Measurements from ENCODE around the gene TBC1D12. TPM values are rescaled to one million over a fixed set of nuclear protein-coding genes. Genes with fewer than 3 reads are reported as not detected.
A peak's percentile ranks its signal among the peaks of the same experiment; 100 is the strongest.

The TBC1D12 gene
- total RNA-seq, 1 experiment from 2014 or later, result 18.0 TPM

DNA sequence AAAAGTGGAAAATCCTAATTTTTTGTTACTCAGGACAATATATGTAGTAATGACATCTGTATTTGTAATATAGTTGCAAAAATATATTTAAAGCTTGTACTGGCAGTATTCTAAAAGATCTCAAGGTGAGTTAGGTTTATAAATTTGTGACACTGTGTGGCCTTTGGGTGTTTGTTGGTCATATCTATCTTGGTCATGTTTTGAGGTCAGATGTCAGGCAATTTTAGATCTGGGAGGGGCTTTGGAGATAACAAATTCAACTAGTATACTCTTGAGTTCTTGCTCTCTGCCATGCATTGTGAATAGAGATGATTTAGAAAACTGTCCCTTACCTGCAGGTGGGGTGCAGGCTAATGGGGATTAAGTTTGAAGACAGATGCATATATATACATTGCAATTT, 3.1 kb downstream of the TBC1D12 start:
- no peak for DNase-seq (ENCODE audit: low read depth)

DNA sequence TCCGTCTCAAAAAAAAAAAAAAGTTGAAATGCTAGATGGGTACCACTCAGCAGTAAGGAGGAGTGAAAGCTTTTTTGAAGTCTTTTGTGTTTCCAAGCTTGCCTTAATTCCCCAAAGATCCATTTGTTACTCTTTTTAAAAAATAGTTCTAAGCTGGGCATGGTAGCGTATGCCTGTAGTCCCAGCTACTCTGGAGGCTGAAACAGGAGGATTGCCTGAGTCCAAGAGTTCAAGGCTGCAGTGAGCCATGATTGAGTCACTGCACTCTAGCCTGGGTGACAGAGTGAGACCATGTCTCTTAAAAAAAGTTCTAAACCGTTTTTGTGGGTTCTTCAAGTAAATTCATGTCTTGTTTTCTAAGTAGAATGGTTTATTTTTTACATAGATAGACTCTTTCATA, 5.3 kb downstream of the TBC1D12 start:
- DNase-seq (ENCODE audit: low read depth), result no peak

DNA sequence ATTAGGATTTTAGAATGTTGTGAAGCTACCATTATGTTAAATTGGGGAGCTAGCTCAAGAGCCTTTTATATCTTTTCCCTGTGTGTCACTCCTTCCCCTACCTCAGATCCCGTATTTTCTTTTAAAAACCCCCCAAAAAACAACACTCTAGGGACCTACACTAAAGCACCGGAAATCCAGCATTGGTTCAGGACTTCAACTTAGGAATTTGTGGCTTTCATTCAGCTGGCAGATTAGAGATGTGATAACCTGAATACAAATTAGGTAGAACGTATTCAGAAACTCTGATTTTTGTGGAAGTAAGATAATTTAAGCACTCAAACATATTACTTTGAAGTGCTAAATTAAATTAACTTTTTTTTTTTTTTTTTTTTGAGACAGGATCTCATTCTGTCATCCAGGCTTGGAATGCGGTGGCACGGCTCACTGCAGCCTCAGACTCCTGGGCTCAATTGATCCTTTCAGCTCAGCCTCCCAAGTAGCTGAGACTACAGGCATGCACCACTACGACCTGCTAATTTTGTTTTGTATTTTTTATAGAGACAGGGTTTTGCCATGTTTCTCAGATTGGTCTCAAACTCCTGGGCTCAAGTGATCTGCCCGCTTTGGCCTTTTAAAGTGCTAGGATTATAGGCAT, 6.8 kb downstream of the TBC1D12 start:
- no peak for DNase-seq (ENCODE audit: low read depth)

DNA sequence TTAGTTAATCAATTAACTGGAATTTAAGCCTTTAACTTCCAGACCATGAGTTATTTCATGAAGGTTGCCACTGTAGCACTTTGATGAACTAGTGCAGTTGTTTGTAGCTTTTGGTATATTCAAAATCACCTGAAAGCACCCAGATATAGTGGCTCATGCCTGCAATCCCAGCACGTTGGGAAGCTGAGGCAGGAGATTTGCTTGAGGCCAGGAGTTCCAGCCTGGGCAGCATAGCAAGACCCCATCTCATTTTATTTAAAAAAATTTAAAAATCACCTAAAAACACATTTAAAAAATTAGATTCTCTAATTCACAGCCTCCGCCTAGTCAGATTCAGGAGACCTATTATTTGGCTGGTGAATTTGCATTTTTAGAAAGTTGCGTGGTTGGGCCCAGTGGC, 9.0 kb downstream of the TBC1D12 start:
- no peak for DNase-seq (ENCODE audit: low read depth)

DNA sequence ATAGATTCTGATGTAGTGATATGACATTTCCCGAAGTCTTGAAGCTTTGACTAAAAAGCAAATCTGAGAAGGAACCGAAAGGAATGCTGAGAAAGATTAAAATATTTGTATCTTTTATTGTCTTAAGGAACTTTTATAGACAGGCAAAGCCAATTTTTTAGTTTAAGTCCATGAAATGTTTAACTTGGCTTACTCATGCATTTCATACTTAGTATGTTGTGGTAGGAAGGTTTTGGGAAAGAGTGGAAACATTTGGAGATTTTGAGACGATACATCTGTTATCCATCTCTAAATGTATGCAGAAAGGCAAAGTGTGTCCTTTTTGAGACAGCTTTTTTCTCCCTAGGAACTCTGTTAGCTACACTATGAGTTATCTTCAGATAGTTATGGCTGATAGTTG, 10.1 kb downstream of the TBC1D12 start:
- DNase-seq (ENCODE audit: low read depth), result no peak

DNA sequence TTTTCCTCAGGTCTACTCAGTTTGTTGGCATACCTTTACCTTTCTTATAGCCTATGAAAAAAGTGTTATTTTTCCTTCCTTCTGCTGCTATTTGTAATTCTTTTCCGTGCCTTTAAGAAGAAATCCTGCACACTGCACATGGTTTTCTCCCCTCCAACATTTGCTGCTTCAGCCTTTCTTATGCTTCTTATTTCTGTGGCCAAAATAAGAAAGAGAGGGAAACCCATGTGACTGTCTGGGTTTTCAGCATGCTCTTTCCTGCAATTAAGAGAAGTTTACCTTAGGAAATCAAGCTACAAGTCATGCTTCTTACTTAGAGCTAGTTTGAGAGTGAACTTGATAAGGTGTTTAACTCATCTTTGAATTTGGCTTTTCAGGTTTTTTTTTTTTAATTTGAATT, 11.0 kb downstream of the TBC1D12 start:
- DNase-seq (ENCODE audit: low read depth), result no peak

DNA sequence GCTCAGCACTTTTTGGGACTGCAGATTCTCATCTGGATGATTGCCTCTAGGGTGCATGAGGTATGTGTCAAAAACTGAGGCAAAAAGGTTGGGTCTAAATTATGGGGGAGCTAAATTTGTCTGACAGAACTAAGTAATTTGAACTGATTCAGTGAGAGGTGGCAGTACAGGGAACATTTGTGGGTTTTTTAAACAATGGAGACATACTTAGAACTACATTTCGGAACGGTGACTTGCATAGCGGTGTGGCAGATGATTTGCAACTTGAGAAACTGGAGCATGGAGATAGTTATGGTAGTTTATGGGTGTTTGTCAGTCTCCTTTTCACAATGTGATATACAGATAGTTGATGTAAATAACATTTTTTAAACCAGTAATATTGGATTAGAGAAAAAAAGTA, 14.6 kb downstream of the TBC1D12 start:
- DNase-seq (ENCODE audit: low read depth), result no peak

DNA sequence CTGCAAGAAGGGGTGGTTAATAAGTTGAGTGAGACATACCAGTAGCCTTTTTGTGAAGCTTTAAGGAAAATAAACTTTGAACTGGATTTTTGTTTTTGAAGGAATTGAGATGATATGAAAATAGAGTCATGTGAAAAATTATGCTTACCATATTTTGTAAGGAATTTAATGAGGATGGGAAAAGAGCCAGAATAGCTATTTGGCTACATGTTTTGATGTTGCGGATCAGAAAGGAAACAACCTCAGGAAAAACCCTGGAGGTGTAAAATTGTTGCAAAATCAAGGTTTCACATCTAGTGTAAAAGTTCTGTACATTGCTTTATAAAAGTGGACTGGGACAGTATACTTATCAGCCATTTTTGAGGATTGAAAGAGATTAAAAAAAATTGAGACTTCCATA, 15.0 kb downstream of the TBC1D12 start:
- DNase-seq (ENCODE audit: low read depth), result no peak

DNA sequence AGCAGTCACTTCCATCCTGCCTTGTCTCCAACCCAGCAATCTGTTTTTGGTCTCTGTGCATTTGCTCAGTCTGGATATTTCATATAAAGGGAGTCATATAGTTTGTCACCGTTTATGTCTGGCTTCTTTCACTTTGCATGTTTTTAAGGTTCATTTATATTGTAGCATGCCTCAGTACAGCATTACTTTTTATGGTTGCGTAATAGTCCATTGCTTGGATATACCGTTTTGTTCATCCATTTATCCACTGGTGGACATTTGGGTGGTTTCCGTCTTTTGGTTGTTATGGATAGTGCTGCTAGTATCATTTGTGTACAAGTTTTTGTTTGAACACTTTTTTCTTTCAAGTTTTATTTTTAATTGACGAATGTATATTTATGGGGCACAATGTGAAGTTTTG, 18.2 kb downstream of the TBC1D12 start:
- no peak for DNase-seq (ENCODE audit: low read depth)

DNA sequence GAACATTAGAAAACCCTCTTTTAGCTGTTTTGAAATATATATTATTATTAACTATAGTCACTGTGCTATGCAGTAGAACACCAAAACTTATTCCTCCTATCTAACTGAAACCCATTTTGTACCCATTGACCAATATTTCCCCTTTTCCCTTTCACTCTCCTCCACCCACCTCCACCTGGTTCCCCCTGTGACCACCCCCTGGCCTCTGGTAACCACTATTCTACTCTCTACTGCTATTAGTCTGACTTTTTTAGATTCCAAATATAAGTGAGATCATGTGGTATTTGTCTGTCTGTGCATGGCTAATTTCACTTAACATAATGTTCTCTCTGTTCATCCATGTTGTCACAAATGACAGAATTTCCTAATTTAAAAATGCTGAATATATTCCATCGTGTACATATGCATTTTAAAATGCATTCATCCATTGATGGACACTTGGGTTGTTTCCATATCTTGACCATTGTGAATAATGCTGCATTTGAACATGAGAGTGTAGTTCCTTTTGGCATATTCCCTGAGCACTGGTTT, 18.7 kb downstream of the TBC1D12 start:
- no peak for DNase-seq (ENCODE audit: low read depth)

DNA sequence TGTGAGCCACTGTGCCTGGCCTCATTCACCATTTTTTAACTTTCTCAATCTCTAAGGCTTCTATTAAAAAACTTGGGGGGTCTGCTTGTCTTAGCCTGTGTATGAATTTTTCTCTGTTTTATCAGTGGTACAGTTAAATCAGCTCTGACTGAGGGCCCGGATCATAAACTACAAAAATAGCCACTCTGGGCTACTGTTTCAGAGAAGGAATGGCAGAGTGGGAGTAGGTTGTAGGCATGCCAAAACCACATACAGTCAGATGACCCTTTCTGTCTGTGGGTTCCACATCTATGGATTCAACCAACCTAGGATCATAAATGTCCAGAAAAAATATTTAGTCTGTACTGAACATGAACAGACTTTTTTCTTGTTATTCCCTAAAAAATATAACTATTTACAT, 21.3 kb downstream of the TBC1D12 start:
- peak; percentile 37 for DNase-seq (ENCODE audit: low read depth)

DNA sequence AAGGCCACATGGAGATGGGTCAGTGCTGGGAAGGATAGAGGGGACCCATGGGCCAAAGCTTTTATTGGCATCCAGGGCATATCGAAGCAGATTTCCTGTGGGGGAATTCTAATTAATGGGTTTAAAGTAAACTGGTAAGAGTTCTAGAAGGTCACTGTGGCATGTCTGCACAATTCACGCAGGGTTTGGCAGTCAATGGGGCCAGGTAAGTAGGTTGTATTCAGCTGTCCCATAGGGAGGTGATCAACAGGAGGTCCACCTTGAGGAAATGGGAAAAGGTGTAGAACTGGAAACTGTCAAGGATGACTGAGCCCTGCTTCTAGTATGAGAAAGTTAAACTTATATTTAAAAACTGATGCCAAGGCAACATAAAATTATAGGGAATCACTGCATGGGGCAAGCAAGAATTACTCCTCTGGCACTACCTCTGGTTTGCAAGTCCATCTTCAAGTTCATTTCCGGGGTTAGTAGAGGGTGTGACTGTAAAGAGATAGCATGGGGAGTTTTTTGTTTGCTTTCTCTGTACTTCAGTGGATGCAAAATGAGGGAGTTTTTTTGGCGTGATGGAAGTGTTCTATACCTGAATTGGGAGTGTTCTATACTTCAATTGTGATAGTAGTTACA, 22.5 kb downstream of the TBC1D12 start:
- DNase-seq (ENCODE audit: low read depth), result no peak

DNA sequence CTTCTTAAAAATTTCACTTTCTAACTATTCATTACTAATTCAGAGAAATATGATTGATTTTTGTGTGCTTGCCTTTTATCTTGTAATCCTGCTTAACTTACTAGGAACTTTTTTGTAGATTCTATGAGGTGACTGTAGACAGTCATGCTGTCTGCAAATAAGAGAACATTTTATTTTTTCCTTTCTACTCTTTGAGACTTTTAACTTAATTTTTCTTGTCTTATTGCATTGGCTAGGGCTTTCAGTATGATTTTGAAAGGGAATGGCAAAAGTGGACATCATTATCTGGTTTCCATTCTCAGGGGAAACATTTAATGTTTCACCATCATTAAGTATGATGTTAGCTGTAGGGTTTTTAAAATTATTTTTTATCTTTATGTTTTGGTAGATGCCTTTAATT, 23.6 kb downstream of the TBC1D12 start:
- no peak for DNase-seq (ENCODE audit: low read depth)

DNA sequence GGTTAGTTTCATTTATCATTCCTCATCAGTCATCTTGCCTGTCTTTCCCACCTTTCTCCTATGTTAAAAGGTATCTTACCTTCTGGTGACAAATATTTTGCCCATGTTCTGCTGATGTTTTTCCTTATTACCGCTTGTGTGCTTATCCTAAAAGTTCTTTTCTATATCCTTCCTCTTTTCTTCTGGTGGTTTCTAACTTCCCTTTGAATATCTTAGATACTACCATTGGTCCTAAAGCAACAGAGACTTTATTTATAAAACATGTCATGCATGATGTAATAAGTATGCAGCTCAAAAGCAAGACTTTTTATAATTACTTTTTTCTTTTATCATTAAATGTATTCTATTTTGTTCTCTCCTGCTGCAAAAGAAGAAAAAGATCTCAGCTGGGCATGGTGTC, 24.8 kb downstream of the TBC1D12 start:
- DNase-seq (ENCODE audit: low read depth), result no peak

DNA sequence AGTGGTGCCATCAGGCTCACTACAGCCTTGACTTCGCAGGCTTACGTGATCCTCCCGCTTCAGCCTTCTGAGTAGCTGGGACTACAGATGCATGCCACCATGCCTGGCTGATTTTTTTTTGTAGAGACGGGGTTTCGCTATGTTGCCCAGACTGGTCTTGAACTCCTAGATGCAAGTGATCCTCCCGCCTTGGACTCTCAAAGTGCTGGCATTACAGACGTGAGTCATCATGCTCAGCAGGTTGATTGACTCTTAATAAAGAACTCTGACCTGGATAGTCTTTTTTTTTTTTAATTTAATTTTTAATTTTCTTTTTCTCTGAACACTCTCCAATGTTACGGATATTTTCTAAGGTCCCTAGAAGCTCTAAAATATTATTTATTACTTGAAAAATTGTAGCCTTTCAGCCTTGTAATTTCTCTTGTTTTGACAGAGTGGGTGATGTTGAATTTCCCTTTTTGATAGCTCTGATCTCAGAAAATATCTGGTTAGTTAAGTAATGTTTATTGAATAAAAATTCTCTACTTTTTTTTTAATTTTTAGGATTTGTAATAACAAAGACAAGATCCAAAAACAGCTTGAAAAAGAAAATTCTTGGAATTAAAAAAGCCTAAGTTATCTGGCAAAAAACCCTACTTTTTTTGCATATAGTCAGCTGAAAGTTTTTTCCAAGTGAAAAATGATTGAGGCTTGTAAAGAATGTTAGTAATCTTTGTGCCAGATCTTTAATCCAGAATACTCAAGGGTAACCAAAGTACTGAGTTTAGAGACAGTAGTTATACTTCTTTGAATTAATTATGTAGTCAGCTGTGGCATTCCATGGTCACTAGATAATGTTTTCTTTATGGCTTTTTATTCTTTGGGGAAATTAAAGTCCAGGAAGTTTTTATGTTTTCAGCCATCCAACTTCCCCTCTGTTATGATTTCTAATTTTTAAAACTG, 26.7 kb downstream of the TBC1D12 start:
- peak; percentile 69 for DNase-seq (ENCODE audit: low read depth)

DNA sequence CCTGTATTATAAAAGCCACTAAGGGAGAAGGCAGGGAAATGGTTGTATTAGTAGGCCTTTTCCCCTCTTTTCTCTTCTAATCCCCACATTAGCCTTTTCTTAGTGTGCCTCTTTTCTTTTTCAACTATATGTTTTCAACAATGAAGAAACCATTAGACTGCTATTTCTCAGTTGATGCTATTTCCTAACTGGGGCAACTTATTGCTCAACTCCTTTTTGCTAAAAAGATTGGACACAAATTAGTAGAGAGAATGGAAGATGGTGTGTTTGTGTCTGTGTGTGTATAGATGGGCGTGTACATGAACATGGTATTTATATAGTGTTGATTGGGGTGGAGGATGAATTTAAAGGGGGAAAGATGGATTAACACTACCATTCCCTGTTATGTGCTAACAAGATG, 28.4 kb downstream of the TBC1D12 start:
- DNase-seq (ENCODE audit: low read depth), result no peak

DNA sequence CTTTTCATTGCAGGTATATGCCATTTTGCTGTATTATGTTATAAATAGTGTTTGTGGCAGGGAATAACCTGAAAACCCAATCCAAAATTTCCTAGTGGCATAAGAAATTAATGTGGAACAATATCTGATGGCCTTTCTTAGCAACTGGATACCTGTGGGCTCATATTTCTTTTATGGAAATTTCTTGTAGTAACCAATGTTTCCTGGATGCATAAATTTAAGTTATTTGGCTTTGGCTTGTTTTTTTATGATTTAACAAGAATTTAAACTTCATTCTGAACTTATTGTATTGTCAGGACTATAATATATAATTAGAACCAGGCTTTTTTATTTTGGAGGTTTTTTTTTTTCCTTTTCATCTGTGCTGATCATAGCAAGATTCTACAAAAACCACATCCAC, 30.1 kb downstream of the TBC1D12 start:
- no peak for DNase-seq (ENCODE audit: low read depth)

DNA sequence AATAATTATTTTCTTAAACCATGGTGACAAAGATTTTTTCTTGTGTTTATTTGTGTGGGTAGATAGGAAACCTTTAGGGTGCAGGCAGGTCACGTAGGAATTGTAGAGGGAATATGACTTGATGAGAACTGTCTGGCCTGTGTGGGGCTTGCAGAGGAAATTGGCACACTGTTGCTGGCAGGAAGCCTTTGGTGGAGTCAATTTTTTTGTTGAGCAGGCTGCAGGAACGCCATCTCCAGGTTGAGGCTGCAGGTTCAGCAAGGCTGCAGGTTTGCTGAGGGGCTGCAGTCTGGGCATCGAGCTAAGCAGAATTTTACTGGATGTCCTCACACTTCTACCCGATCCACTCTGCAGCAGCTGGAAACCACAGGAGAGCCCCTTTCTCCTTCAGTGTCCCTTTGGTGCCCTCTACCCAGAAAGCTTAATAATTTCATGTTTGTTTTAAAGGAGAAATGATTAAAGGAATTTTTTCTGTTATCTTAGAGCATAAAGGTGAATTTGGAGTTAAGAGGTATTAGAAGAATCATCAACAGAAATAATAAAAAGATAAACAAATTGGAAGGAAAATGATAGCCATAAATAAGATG, 37.0 kb downstream of the TBC1D12 start:
- DNase-seq (ENCODE audit: low read depth), result peak; percentile 34

DNA sequence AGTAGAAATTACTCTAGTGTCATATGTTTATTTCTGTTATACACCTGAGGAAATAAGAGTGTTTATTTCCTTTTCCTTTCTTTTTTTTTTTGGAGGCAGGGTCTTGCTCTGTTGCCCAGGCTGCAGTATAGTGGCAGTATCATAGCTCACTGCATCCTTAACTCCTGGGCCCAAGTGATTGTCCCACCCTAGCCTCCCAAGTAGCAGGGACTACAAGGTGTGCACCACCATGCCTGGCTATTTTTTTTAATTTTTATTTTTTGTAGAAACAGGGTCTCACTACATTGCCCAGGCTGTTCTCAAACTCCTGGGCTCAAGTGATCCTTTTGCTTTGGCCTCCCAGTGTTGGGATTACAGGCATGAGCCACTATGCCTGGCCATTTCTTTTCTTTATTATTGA, 37.8 kb downstream of the TBC1D12 start:
- DNase-seq (ENCODE audit: low read depth), result no peak

DNA sequence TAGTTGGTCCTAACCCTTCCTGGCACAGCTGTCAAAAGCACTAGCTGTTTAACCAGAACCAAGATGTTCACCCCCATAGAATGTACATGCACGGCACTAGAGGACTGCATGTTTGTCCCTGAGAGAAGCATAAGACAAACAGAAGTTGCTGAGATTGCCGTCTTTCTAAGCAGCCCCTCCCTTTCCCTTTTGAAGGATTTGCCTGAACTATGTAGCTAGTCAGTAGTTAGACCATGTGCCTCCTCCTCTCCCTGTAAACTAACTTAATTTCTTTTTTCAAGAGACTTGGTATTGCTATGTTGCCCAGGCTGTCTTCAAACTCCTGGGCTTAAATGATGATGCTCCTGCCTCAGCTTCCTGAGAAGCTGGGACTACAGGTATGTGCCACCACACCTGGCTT, 40.7 kb downstream of the TBC1D12 start:
- no peak for DNase-seq (ENCODE audit: low read depth)

DNA sequence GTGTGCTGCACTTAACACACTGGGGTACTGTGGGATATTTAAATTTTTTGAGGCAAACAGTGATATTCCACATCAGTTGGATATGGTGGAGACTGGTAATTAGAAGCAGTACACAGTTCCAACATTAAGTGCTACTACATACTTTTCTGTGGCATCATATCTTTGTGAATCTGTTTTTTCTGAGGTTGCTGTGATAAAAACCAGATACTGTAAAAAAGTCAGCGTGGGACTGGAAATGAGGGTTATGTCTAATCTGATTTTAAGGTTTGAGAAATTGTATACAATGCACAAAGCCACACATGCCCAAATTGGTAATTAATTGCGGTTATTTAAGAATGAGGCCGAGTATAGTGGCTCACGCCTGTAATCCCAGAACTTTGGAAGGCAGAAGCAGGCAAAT, 41.2 kb downstream of the TBC1D12 start:
- no peak for DNase-seq (ENCODE audit: low read depth)

DNA sequence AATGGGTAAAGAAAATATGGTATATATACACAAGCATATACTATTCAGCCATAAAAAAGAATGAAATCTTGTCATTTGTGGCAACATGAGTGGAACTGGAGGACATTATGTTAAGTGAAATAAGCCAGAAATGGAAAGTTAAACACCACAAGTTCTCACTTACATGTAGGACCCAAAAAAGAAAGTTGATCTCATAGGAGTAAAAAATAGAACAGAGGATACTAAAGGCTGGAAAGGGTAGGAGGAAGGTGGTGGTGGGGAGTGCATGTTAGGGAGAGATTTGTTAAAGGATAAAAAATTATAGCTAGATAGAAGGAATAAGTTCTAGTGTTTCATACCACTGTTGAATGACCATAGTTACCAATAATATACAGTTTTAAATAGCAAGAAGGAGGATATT, 48.4 kb downstream of the TBC1D12 start:
- DNase-seq (ENCODE audit: low read depth), result no peak
